GM12878 (cell line): Measurements from ENCODE around the gene PMM2. TPM values are rescaled to one million over a fixed set of nuclear protein-coding genes. Genes with fewer than 3 reads are reported as not detected.

Source experiments
- MEF2B ChIP-seq: fragments of 450-650 bp; IDR thresholded peaks from 2 replicates; pipeline ENCODE4 v1.6.1; 2018; ENCODE audit warnings: mild to moderate bottlenecking, moderate library complexity; ENCODE audit not compliant: partially characterized antibody, poor library complexity, severe bottlenecking
- NR2C2 ChIP-seq: IDR thresholded peaks from 2 replicates; pipeline ENCODE4 v1.6.1; 2011; ENCODE audit warnings: borderline replicate concordance, low read depth; ENCODE audit not compliant: control insufficient read depth, insufficient read length
- polyA plus RNA-seq, 11 experiments: library from polyadenylated mRNA; depleted of rRNA in 4 of 11; unstranded in 6 of 11; stranded (reverse) in 5 of 11; fragments of >200 nt; fragmentation: Nextera tagmentation in 4 of 11; fragmentation: Illumina TruSeq in 1 of 11; extraction: Ambion mirVana in 4 of 11; extraction: Trizol in 1 of 11; gene quantifications; 1 replicate in 1 of 11; 2 replicates in 10 of 11; pipeline versions ENCODE4 v1.2.1 to v1.2.3, GENCODE V29; 2011 to 2016; ENCODE audit warnings: inconsistent platforms in 2 of 11, missing spikeins in 2 of 11, low read depth in 1 of 11
- total RNA-seq, 4 experiments: library from RNA; depleted of rRNA in 3 of 4; stranded (reverse); fragments of >200 nt in 3 of 4; fragmentation: Illumina TruSeq in 1 of 4; extraction: Trizol in 1 of 4; gene quantifications; 2 replicates each; pipeline versions ENCODE4 v1.2.1 to v1.2.3, GENCODE V29; 2013 to 2021
- TF ChIP-seq, protein P1 (sequence below): fragments of 450-650 bp; IDR thresholded peaks from 2 replicates; pipeline ENCODE4 v1.6.1; 2017; ENCODE audit warnings: mild to moderate bottlenecking, moderate library complexity
- TF ChIP-seq, protein P2 (sequence below): IDR thresholded peaks from 2 replicates; pipeline ENCODE4 v1.6.1; 2012; ENCODE audit warnings: mild to moderate bottlenecking, low read depth, low read length

The PMM2 gene
- total and polyA plus RNA-seq, 10 of the 15 experiments (the other 5 are each of a cell fraction or from before 2014, with no cell fraction given), result 22.6 to 69.4 (median 52.3) TPM

DNA sequence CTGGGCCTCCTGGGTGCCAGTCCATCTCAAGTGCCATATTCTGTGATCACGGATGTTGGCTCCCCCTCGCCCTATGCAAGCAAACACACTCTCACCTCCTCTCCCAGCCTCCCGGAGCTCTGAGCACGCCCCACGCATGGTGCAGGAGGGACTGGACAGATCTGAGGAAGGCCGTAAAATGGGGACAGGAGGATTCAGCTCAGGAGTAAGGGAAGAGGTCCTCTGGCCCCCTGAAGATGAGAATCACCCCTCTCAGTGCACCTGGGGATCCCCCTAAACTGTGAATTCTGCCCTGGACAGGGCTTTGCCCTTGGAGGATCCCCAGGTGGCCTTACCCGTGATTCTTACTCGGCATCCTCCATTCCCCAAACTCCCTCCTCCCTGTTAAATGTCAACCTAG, 15.8 kb upstream of the PMM2 start (continued):
- TF ChIP-seq, protein P1, sequence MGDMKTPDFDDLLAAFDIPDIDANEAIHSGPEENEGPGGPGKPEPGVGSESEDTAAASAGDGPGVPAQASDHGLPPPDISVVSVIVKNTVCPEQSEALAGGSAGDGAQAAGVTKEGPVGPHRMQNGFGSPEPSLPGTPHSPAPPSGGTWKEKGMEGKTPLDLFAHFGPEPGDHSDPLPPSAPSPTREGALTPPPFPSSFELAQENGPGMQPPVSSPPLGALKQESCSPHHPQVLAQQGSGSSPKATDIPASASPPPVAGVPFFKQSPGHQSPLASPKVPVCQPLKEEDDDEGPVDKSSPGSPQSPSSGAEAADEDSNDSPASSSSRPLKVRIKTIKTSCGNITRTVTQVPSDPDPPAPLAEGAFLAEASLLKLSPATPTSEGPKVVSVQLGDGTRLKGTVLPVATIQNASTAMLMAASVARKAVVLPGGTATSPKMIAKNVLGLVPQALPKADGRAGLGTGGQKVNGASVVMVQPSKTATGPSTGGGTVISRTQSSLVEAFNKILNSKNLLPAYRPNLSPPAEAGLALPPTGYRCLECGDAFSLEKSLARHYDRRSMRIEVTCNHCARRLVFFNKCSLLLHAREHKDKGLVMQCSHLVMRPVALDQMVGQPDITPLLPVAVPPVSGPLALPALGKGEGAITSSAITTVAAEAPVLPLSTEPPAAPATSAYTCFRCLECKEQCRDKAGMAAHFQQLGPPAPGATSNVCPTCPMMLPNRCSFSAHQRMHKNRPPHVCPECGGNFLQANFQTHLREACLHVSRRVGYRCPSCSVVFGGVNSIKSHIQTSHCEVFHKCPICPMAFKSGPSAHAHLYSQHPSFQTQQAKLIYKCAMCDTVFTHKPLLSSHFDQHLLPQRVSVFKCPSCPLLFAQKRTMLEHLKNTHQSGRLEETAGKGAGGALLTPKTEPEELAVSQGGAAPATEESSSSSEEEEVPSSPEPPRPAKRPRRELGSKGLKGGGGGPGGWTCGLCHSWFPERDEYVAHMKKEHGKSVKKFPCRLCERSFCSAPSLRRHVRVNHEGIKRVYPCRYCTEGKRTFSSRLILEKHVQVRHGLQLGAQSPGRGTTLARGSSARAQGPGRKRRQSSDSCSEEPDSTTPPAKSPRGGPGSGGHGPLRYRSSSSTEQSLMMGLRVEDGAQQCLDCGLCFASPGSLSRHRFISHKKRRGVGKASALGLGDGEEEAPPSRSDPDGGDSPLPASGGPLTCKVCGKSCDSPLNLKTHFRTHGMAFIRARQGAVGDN, result no peak
- no peak for TF ChIP-seq NR2C2
- no peak for TF ChIP-seq MEF2B
- TF ChIP-seq, protein P2, sequence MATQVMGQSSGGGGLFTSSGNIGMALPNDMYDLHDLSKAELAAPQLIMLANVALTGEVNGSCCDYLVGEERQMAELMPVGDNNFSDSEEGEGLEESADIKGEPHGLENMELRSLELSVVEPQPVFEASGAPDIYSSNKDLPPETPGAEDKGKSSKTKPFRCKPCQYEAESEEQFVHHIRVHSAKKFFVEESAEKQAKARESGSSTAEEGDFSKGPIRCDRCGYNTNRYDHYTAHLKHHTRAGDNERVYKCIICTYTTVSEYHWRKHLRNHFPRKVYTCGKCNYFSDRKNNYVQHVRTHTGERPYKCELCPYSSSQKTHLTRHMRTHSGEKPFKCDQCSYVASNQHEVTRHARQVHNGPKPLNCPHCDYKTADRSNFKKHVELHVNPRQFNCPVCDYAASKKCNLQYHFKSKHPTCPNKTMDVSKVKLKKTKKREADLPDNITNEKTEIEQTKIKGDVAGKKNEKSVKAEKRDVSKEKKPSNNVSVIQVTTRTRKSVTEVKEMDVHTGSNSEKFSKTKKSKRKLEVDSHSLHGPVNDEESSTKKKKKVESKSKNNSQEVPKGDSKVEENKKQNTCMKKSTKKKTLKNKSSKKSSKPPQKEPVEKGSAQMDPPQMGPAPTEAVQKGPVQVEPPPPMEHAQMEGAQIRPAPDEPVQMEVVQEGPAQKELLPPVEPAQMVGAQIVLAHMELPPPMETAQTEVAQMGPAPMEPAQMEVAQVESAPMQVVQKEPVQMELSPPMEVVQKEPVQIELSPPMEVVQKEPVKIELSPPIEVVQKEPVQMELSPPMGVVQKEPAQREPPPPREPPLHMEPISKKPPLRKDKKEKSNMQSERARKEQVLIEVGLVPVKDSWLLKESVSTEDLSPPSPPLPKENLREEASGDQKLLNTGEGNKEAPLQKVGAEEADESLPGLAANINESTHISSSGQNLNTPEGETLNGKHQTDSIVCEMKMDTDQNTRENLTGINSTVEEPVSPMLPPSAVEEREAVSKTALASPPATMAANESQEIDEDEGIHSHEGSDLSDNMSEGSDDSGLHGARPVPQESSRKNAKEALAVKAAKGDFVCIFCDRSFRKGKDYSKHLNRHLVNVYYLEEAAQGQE, result no peak
